ENCODE measurements around the gene ANKRD9. TPM values are rescaled to one million over a fixed set of nuclear protein-coding genes. Genes with fewer than 3 reads are reported as not detected.
A peak's percentile ranks its signal among the peaks of the same experiment; 100 is the strongest.

ANKRD9 gene
- total and polyA plus RNA-seq, 2 of the 13 experiments (the other 11 are each of a cell fraction or from before 2014, with no cell fraction given): 10.0 to 15.0 TPM

GRCh38 chr14:102516531-102517391, 7.2 kb upstream of the ANKRD9 start (continued):
- TF ChIP-seq TEAD3 (CRISPR knock-in tag; optimal IDR thresholded peaks at IDR 0.05; ENCODE audit: borderline replicate concordance) (no peak), SPEN (CRISPR knock-in tag; IDR thresholded peaks at IDR 0.05; ENCODE audit: low read depth) (peak; percentile 80), ZNF567 (CRISPR knock-in tag; IDR thresholded peaks at IDR 0.05; ENCODE audit: borderline replicate concordance) (0 out of 2 replicates have a peak, but pooled peaks have one; percentile 44), TSC22D2 (CRISPR knock-in tag; IDR thresholded peaks at IDR 0.05; ENCODE audit: borderline replicate concordance) (no peak), ZFP90 (CRISPR knock-in tag; IDR thresholded peaks at IDR 0.05; ENCODE audit: borderline replicate concordance) (peak; percentile 55; the same call in 1 of the 2 replicates), PBX3 (CRISPR knock-in tag; IDR thresholded peaks at IDR 0.05; ENCODE audit: borderline replicate concordance) (no peak), MXI1 (IDR thresholded peaks at IDR 0.05; ENCODE audit: borderline replicate concordance, low read depth, low read length) (peak; percentile 56; the same call in 1 of the 3 replicates), KDM5B (CRISPR knock-in tag; IDR thresholded peaks at IDR 0.05; ENCODE audit: borderline replicate concordance) (peak; percentile 73; the same call in 1 of the 2 replicates), SALL1 (CRISPR knock-in tag; IDR thresholded peaks at IDR 0.05) (peak; percentile 59; the same call in 1 of the 2 replicates), ZNF850 (CRISPR knock-in tag; conservative IDR thresholded peaks at IDR 0.05) (0 out of 2 replicates have a peak, but pooled peaks have one; percentile 39), ZNF710 (CRISPR knock-in tag; IDR thresholded peaks at IDR 0.05; ENCODE audit: borderline replicate concordance) (no peak; the same call in 1 of the 2 replicates), ZNF773 (CRISPR knock-in tag; IDR thresholded peaks at IDR 0.05; ENCODE audit: borderline replicate concordance) (peak; percentile 66; the same call in 1 of the 2 replicates), ZNF256 (CRISPR knock-in tag; conservative IDR thresholded peaks at IDR 0.05) (no peak), HINFP (CRISPR knock-in tag; IDR thresholded peaks at IDR 0.05; ENCODE audit: low read depth) (peak; percentile 65; the same call in 1 of the 2 replicates), MTA1 (CRISPR knock-in tag; IDR thresholded peaks at IDR 0.05; ENCODE audit: borderline replicate concordance) (no peak), ZNF777 (CRISPR knock-in tag; IDR thresholded peaks at IDR 0.05) (peak; percentile 65; the same call in 1 of the 2 replicates), BRD4 (CRISPR knock-in tag; IDR thresholded peaks at IDR 0.05) (0 out of 2 replicates have a peak, but pooled peaks have one; percentile 30)
- TF ChIP-seq, protein P1, sequence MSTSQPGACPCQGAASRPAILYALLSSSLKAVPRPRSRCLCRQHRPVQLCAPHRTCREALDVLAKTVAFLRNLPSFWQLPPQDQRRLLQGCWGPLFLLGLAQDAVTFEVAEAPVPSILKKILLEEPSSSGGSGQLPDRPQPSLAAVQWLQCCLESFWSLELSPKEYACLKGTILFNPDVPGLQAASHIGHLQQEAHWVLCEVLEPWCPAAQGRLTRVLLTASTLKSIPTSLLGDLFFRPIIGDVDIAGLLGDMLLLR (CRISPR knock-in tag; IDR thresholded peaks at IDR 0.05): 0 out of 2 replicates have a peak, but pooled peaks have one; percentile 33
- TF ChIP-seq, protein P2, sequence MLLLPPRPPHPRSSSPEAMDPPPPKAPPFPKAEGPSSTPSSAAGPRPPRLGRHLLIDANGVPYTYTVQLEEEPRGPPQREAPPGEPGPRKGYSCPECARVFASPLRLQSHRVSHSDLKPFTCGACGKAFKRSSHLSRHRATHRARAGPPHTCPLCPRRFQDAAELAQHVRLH (CRISPR knock-in tag; IDR thresholded peaks at IDR 0.05; ENCODE audit: borderline replicate concordance, low read depth): peak; percentile 82; the same call in 1 of the 2 replicates
- TF ChIP-seq, protein P3, sequence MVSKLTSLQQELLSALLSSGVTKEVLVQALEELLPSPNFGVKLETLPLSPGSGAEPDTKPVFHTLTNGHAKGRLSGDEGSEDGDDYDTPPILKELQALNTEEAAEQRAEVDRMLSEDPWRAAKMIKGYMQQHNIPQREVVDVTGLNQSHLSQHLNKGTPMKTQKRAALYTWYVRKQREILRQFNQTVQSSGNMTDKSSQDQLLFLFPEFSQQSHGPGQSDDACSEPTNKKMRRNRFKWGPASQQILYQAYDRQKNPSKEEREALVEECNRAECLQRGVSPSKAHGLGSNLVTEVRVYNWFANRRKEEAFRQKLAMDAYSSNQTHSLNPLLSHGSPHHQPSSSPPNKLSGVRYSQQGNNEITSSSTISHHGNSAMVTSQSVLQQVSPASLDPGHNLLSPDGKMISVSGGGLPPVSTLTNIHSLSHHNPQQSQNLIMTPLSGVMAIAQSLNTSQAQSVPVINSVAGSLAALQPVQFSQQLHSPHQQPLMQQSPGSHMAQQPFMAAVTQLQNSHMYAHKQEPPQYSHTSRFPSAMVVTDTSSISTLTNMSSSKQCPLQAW (CRISPR knock-in tag; IDR thresholded peaks at IDR 0.05): peak; percentile 81; the same call in 1 of the 2 replicates
